PFSK-1 (cell line): Measurements from ENCODE around the gene KCNB1.

Source experiments
- FOXP2 ChIP-seq: optimal IDR thresholded peaks from 2 replicates; pipeline ENCODE3; 2011; ENCODE audit warnings: borderline replicate concordance, control low read depth, inconsistent platforms; ENCODE audit not compliant: insufficient read depth; ENCODE audit errors: extremely low read length, extremely low read depth
- POLR2AphosphoS5 ChIP-seq: IDR thresholded peaks from 2 replicates; pipeline ENCODE4 v1.6.1; 2012; ENCODE audit warnings: low read depth, mild to moderate bottlenecking, control low read depth, low read length, moderate library complexity
- REST ChIP-seq, 2 experiments: IDR thresholded peaks; 2 replicates each; pipeline versions ENCODE4 v1.6.1 to v1.8.0; 2011 to 2012; ENCODE audit warnings: low read depth in 2 of 2, low read length in 2 of 2, control low read depth in 1 of 2, inconsistent platforms in 1 of 2, mild to moderate bottlenecking in 1 of 2, moderate library complexity in 1 of 2; ENCODE audit not compliant: insufficient read depth in 1 of 2
- SIN3A ChIP-seq: IDR thresholded peaks from 2 replicates; pipeline ENCODE4 v1.6.1; 2012; ENCODE audit warnings: mild to moderate bottlenecking, low read length, moderate library complexity, borderline replicate concordance; ENCODE audit not compliant: insufficient read depth
- TAF1 ChIP-seq: IDR thresholded peaks from 2 replicates; pipeline ENCODE4 v1.6.1; 2012; ENCODE audit warnings: low read length, control low read depth, borderline replicate concordance; ENCODE audit not compliant: insufficient read depth

KCNB1 gene

GRCh38 chr20:49427751-49428518 lies 54.5 kb downstream of the KCNB1 start:
- TF ChIP-seq FOXP2 (no peak), TAF1 (no peak), POLR2AphosphoS5 (no peak), REST (IDR thresholded peaks at IDR 0.05; ENCODE audit: insufficient read depth in 1 of 2, low read depth in 2 of 2, low read length in 2 of 2) (no peak), SIN3A (no peak)

GRCh38 chr20:49426873-49427272 lies 55.6 kb downstream of the KCNB1 start:
- TF ChIP-seq POLR2AphosphoS5 (no peak), REST (IDR thresholded peaks at IDR 0.05; ENCODE audit: insufficient read depth in 1 of 2, low read depth in 2 of 2, low read length in 2 of 2) (no peak), FOXP2 (no peak), SIN3A (no peak), TAF1 (no peak)

- TF ChIP-seq REST (IDR thresholded peaks at IDR 0.05; ENCODE audit: insufficient read depth in 1 of 2, low read depth in 2 of 2, low read length in 2 of 2), result no peak
- TF ChIP-seq TAF1, result no peak
- no peak for TF ChIP-seq SIN3A
- TF ChIP-seq FOXP2, result no peak
- TF ChIP-seq POLR2AphosphoS5, result no peak
Measured at GRCh38 chr20:49426395-49426794, 56.1 kb downstream of the KCNB1 start.

- no peak for TF ChIP-seq FOXP2
Measured at GRCh38 chr20:49424536-49424935, 57.9 kb downstream of the KCNB1 start.

- no peak for TF ChIP-seq TAF1
- TF ChIP-seq SIN3A, result no peak
- TF ChIP-seq REST (IDR thresholded peaks at IDR 0.05; ENCODE audit: insufficient read depth in 1 of 2, low read depth in 2 of 2, low read length in 2 of 2), result no peak
- no peak for TF ChIP-seq FOXP2
- TF ChIP-seq POLR2AphosphoS5, result no peak
Measured at GRCh38 chr20:49422161-49422560, 60.3 kb downstream of the KCNB1 start.
